ENCODE results near the gene IMPACT.

IMPACT gene

DNA sequence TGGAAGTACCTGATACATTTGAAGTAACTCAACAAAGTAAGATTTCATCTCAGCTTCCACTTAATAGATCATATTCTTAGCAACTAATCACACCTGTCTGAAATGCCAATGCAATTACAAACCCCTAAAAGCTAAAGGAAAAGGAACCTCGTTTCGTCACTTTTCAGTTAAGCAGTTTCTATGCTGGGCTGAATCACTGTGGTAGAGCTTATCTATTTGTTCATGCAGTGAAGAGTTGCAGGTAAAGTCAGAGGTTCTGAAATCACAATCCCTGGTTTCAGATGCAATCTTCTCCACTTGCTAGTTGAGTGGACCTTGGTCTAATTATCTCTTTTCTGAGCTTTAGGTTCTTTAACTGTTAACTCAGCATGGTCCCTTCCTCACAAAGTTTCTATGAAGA is 40.3 kb downstream of the IMPACT start:
- no peak for DNase-seq (ENCODE audit: low read depth, low spot score)
- TF ChIP-seq, protein P1, sequence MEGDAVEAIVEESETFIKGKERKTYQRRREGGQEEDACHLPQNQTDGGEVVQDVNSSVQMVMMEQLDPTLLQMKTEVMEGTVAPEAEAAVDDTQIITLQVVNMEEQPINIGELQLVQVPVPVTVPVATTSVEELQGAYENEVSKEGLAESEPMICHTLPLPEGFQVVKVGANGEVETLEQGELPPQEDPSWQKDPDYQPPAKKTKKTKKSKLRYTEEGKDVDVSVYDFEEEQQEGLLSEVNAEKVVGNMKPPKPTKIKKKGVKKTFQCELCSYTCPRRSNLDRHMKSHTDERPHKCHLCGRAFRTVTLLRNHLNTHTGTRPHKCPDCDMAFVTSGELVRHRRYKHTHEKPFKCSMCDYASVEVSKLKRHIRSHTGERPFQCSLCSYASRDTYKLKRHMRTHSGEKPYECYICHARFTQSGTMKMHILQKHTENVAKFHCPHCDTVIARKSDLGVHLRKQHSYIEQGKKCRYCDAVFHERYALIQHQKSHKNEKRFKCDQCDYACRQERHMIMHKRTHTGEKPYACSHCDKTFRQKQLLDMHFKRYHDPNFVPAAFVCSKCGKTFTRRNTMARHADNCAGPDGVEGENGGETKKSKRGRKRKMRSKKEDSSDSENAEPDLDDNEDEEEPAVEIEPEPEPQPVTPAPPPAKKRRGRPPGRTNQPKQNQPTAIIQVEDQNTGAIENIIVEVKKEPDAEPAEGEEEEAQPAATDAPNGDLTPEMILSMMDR (IDR thresholded peaks at IDR 0.05; ENCODE audit: low read depth, low read length), result no peak
- in situ Hi-C loops (cut with HindIII; ENCODE audit: low sequenced_read_pairs), result no loop called here
- H3K4me3 ChIP-seq (ENCODE audit: low read depth, low read length), result no peak overlapping the region

DNA sequence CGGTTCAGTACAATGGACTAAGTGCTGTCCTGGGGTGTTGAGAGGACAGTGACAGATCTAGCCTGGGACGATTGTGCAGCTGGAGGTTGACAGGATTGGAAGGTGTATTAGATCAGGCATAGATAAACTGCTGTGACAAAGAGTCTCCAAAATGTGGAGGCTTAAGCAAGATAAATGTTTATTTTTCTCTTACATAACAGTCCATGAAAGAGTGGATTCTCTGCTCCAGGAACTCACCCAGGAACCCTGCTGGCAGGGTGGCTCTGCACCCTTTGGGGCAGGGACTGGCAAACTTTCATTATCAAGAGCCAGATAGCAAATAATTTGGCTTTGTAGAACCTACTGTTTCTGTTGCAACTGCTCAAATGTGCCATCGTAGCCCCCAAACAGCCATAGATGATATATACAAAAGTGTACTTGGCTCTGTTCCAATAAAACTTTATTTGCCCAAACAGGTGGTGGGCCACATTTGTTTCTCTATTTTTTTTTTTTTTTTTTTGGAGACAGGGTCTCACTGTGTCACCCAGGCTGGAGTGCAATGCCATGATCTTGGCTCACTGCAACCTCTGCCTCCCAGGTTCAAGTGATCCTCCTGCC is 43.6 kb downstream of the IMPACT start:
- TF ChIP-seq, protein P1 (IDR thresholded peaks at IDR 0.05; ENCODE audit: low read depth, low read length), result no peak
- H3K4me3 ChIP-seq (ENCODE audit: low read depth, low read length), result no peak overlapping the region
- DNase-seq (ENCODE audit: low read depth, low spot score), result no peak
- in situ Hi-C loops (cut with HindIII; ENCODE audit: low sequenced_read_pairs), result no loop called here

DNA sequence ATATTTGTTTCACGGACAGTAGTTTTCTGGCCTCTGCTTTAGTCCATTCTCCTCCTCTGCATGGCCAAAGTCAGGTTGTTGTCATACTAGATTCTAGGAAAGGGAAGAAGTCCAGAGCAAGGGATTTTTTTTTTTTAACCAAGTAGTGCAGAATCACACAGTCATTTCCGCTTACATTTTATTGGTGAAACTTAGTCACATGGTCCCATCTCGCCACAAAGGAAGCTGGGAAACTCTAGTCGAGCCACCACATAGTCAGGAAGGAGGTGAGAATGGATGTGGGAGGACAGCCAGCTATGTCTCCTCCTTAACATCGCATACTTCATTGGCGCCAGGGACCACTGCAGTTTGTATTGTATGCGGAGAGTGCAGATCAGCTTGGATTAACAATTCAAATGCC is 44.3 kb downstream of the IMPACT start:
- in situ Hi-C loops (cut with HindIII; ENCODE audit: low sequenced_read_pairs), result no loop called here
- DNase-seq (ENCODE audit: low read depth, low spot score), result no peak
- H3K4me3 ChIP-seq (ENCODE audit: low read depth, low read length), result no peak overlapping the region
- TF ChIP-seq, protein P1 (IDR thresholded peaks at IDR 0.05; ENCODE audit: low read depth, low read length), result no peak

DNA sequence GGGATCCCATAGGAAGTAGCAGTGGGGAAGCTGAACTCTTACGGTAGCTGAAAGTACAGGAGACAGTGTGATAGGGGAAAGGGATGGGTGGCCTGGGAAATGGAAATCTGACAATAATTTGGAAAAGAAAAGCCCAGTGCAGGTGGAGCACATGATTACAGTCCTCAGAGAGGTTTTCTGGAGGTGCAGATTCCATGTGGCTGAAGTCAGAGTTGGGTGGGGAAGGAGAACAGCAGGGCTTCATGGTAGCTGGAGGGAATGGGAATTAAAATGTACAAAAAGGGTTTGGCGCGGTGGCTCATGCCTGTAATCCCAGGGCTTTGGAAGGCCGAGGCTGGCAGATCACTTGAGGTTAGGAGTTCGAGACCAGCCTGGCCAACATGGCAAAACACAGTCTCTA is 46.1 kb downstream of the IMPACT start:
- no peak for DNase-seq (ENCODE audit: low read depth, low spot score)
- in situ Hi-C loops (cut with HindIII; ENCODE audit: low sequenced_read_pairs), result no loop called here

DNA sequence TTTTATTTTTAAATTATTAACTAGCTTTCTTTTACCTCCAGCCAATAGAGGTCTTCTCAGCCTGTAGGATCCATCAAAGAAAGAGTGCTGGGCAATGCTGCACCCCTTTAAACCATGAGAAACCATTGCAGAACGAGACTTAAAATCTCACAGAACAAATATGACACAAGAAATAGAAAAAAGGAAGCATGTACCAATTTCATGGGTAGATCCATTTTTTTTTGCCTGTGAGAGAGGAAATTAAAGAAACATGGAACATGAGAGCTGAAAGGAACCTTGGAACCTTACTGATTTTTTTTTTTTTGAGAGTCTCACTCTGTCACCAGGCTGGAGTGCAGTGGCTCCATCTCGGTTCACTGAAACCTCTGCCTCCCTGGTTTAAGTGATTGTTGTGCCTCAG is 47.9 kb downstream of the IMPACT start:
- TF ChIP-seq, protein P1 (IDR thresholded peaks at IDR 0.05; ENCODE audit: low read depth, low read length), result no peak
- no peak overlapping the region for H3K4me3 ChIP-seq (ENCODE audit: low read depth, low read length)
- in situ Hi-C loops (cut with HindIII; ENCODE audit: low sequenced_read_pairs), result no loop called here
- no peak for DNase-seq (ENCODE audit: low read depth, low spot score)

More for the DNA sequence above, 46.1 kb downstream of the IMPACT start:
- no peak overlapping the region for H3K4me3 ChIP-seq (ENCODE audit: low read depth, low read length)
- TF ChIP-seq, protein P1 (IDR thresholded peaks at IDR 0.05; ENCODE audit: low read depth, low read length), result no peak

DNA sequence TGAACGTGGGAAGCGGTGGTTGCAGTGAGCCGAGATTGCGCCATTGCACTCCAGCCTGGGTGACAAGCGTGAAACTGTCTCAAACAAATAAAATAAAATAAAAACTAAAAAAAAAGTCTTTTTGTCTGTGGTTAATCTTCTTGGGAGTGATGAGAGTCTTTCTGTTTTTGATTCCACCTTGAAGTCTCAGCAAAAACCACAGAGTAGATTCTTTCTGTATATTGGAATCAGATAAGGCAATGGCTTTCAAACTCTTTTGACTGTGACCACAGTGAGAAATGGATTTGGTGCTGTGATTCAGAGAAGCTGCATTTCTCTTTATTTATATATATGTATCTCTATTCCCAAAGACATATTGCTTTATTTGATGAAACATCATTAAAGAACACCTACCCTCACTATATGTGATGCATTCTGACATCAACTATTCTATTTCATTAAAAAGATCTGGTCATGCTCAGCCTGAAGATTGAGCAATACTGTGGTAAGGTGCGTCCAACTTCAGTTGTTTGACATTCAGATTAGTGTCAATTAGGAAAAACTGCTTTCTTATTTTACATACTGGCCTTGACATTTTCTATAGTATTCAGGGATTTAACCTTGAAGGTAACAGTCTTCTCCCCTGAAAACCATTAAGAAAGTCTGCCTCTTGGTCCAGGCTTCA is 49.6 kb downstream of the IMPACT start:
- TF ChIP-seq, protein P1 (IDR thresholded peaks at IDR 0.05; ENCODE audit: low read depth, low read length), result no peak
- H3K4me3 ChIP-seq (ENCODE audit: low read depth, low read length), result no peak overlapping the region
- no peak for DNase-seq (ENCODE audit: low read depth, low spot score)
- in situ Hi-C loops (cut with HindIII; ENCODE audit: low sequenced_read_pairs), result no loop called here
